IMR-90 (cell line): ENCODE results near the gene SPHK1. TPM values are rescaled to one million over a fixed set of nuclear protein-coding genes. Genes with fewer than 3 reads are reported as not detected.

Experiments
- ATAC-seq: fragments of 200-7000 bp; cut with Tn5 transposase; 2 replicates; pipeline ENCODE4 v1.9.1; 2020; ENCODE audit warnings: low read depth, mild to moderate bottlenecking, moderate library complexity
- BruUV-seq: library from RNA; stranded (reverse); fragments of 400-500 nt; replicated peaks from 2 replicates; lab custom pipeline; 2021; lab: Mats Ljungman, UMichigan
- CTCF ChIA-PET: fragments of 300-600 bp; formaldehyde crosslinking; extraction: SDS; loops from one replicate; lab custom pipeline; 2021; ENCODE audit warnings: antibody characterized with exemption; lab: Yijun Ruan, JAX
- POLR2A ChIA-PET: fragments of 300-600 bp; sonication (Branson Sonifier 250); formaldehyde crosslinking; loops from one replicate; lab custom pipeline; 2022; ENCODE audit warnings: antibody characterized with exemption; ENCODE audit not compliant: unreplicated experiment; lab: Charles Lee
- DNase-seq: peaks from one replicate; pipeline ENCODE4 v3.0.0; 2013
- H2AFZ ChIP-seq: replicated peaks from 2 replicates; pipeline ENCODE3; 2013; ENCODE audit warnings: low read length, mild to moderate bottlenecking; ENCODE audit not compliant: poor library complexity
- H2AK5ac ChIP-seq: 2 replicates; pipeline ENCODE4 v1.6.1; 2013; ENCODE audit warnings: low read depth, low read length, inconsistent platforms
- H2AK9ac ChIP-seq: replicated peaks from 2 replicates; pipeline ENCODE3; 2013; ENCODE audit warnings: mild to moderate bottlenecking, low read depth, low read length, moderate library complexity; ENCODE audit not compliant: poor library complexity
- H2BK120ac ChIP-seq: 2 replicates; pipeline ENCODE4 v1.6.1; 2013; ENCODE audit warnings: low read depth, low read length, inconsistent platforms
- H2BK15ac ChIP-seq: 3 replicates; pipeline ENCODE4 v1.6.1; 2013; ENCODE audit warnings: low read depth, low read length, inconsistent platforms
- H2BK20ac ChIP-seq: 2 replicates; pipeline ENCODE4 v1.6.1; 2013; ENCODE audit warnings: low read depth, mild to moderate bottlenecking, inconsistent platforms, low read length, moderate library complexity
- H2BK5ac ChIP-seq: 2 replicates; pipeline ENCODE4 v1.6.1; 2013; ENCODE audit warnings: mild to moderate bottlenecking, low read depth, low read length, inconsistent platforms; ENCODE audit not compliant: poor library complexity, severe bottlenecking
- H3K14ac ChIP-seq: replicated peaks from 2 replicates; pipeline ENCODE4 v1.6.1; 2013; ENCODE audit warnings: low read depth, low read length, inconsistent platforms
- H3K18ac ChIP-seq: 2 replicates; pipeline ENCODE4 v1.6.1; 2013; ENCODE audit warnings: low read depth, low read length, control low read depth
- H3K23ac ChIP-seq: 2 replicates; pipeline ENCODE4 v1.6.1; 2013; ENCODE audit warnings: low read depth, low read length, inconsistent platforms
- H3K27ac ChIP-seq: 2 replicates; pipeline ENCODE4 v1.5.1; 2013; ENCODE audit warnings: mild to moderate bottlenecking, control low read depth, low read length; ENCODE audit not compliant: insufficient read depth
- H3K27me3 ChIP-seq: 2 replicates; pipeline ENCODE4 v1.6.1; 2013; ENCODE audit warnings: low read length; ENCODE audit not compliant: control insufficient read depth, insufficient read depth
- H3K36me3 ChIP-seq: 2 replicates; pipeline ENCODE4 v1.6.1; 2013; ENCODE audit warnings: low read length, mixed read lengths; ENCODE audit not compliant: control insufficient read depth, insufficient read depth
- H3K4ac ChIP-seq: 2 replicates; pipeline ENCODE4 v1.6.1; 2013; ENCODE audit warnings: low read depth, low read length, inconsistent platforms
- H3K4me1 ChIP-seq: 2 replicates; pipeline ENCODE4 v1.6.1; 2013; ENCODE audit warnings: low read length, mixed read lengths; ENCODE audit not compliant: control insufficient read depth, insufficient read depth
- H3K4me2 ChIP-seq: 2 replicates; pipeline ENCODE4 v1.6.1; 2013; ENCODE audit warnings: low read depth, mild to moderate bottlenecking, control low read depth, low read length, moderate library complexity
- H3K4me3 ChIP-seq: 2 replicates; pipeline ENCODE4 v1.5.1; 2013; ENCODE audit warnings: low read depth, mild to moderate bottlenecking, control low read depth, low read length, moderate library complexity; ENCODE audit not compliant: insufficient read depth
- H3K56ac ChIP-seq: 2 replicates; pipeline ENCODE4 v1.6.1; 2013; ENCODE audit warnings: low read length, inconsistent platforms; ENCODE audit not compliant: insufficient read depth; ENCODE audit errors: extremely low read depth
- H3K79me1 ChIP-seq, 2 experiments: 2 replicates each; pipeline ENCODE4 v1.6.1; 2013; ENCODE audit warnings: low read length in 2 of 2, inconsistent platforms in 1 of 2, low read depth in 1 of 2
- H3K9ac ChIP-seq: 2 replicates; pipeline ENCODE4 v1.6.1; 2013; ENCODE audit warnings: low read depth, low read length, control low read depth
- H3K9me1 ChIP-seq: 2 replicates; pipeline ENCODE4 v1.6.1; 2013; ENCODE audit warnings: low read length, inconsistent platforms; ENCODE audit not compliant: insufficient read depth
- H3K9me3 ChIP-seq: 2 replicates; pipeline ENCODE4 v1.6.1; 2013; ENCODE audit warnings: low read length; ENCODE audit not compliant: control insufficient read depth, insufficient read depth
- H4K20me1 ChIP-seq: 2 replicates; pipeline ENCODE4 v1.6.1; 2013; ENCODE audit warnings: low read length, inconsistent platforms; ENCODE audit not compliant: insufficient read depth
- H4K5ac ChIP-seq: 2 replicates; pipeline ENCODE4 v1.6.1; 2013; ENCODE audit warnings: mild to moderate bottlenecking, low read depth, low read length, control low read depth
- H4K8ac ChIP-seq, 2 experiments: 2 replicates each; pipeline ENCODE4 v1.6.1; 2013; ENCODE audit warnings: low read depth in 2 of 2, low read length in 2 of 2, control low read depth in 1 of 2, inconsistent platforms in 1 of 2
- H4K91ac ChIP-seq: 2 replicates; pipeline ENCODE4 v1.6.1; 2013; ENCODE audit warnings: low read depth, low read length, inconsistent platforms; ENCODE audit not compliant: insufficient read depth
- MAFK ChIP-seq: IDR thresholded peaks from 2 replicates; pipeline ENCODE4 v1.6.1; 2012; ENCODE audit warnings: low read depth, low read length, improper control_type of control experiment
- POLR2A ChIP-seq: IDR thresholded peaks from 2 replicates; pipeline ENCODE4 v1.6.1; 2012; ENCODE audit warnings: mild to moderate bottlenecking, low read depth, low read length
- WGBS, 2 experiments: methylation state at CpG; one replicate each; pipeline versions ENCODE4 v1.1.5 to v1.1.7; 2013; ENCODE audit warnings: missing lambda C conversion rate in 2 of 2; ENCODE audit not compliant: insufficient read length in 1 of 2; ENCODE audit errors: extremely low coverage in 2 of 2; 5-methylcytosine and 5-hydroxymethylcytosine counted together
- dilution Hi-C: fragments of 300-500 bp; cut with HindIII; formaldehyde crosslinking; loops from one replicate; pipeline ENCODE4 v1.14.3; 2018; ENCODE audit warnings: low sequenced_read_pairs; ENCODE audit not compliant: unreplicated experiment
- in situ Hi-C: fragments of 300-500 bp; cut with MboI; formaldehyde crosslinking; loops from 3 replicates; pipeline ENCODE4 v1.14.3; 2019; ENCODE audit warnings: low sequenced_read_pairs, inconsistent platforms, mixed read lengths
- intact Hi-C: fragments of 100-400 bp; cut with micrococcal nuclease; formaldehyde crosslinking; loops from 2 replicates; pipeline ENCODE4 v1.10.0; 2022
- polyA plus RNA-seq, 3 experiments: library from polyadenylated mRNA; depleted of rRNA; stranded (reverse); fragments of >200 nt; gene quantifications; 2 replicates each; pipeline ENCODE4 v1.2.3, GENCODE V29; 2012; ENCODE audit warnings: low replicate concordance in 1 of 3
- total RNA-seq: library from RNA; depleted of rRNA; stranded (reverse); fragments of >200 nt; gene quantifications from 2 replicates; pipeline ENCODE4 v1.2.3, GENCODE V29; 2012
- TF ChIP-seq, protein P1 (sequence below): fragments of 150-350 bp; IDR thresholded peaks from 2 replicates; pipeline ENCODE4 v1.6.1; 2016; ENCODE audit warnings: low read depth, mild to moderate bottlenecking, low read length, moderate library complexity, borderline replicate concordance
- TF ChIP-seq, protein P2 (sequence below): conservative IDR thresholded peaks from 2 replicates; pipeline ENCODE4 v1.5.1; 2012; ENCODE audit warnings: mild to moderate bottlenecking, low read depth, low read length, improper control_type of control experiment

The SPHK1 gene
- total and polyA plus RNA-seq, 2 of the 4 experiments (the other 2 are of a cell fraction): 44.4 to 82.7 TPM

DNA sequence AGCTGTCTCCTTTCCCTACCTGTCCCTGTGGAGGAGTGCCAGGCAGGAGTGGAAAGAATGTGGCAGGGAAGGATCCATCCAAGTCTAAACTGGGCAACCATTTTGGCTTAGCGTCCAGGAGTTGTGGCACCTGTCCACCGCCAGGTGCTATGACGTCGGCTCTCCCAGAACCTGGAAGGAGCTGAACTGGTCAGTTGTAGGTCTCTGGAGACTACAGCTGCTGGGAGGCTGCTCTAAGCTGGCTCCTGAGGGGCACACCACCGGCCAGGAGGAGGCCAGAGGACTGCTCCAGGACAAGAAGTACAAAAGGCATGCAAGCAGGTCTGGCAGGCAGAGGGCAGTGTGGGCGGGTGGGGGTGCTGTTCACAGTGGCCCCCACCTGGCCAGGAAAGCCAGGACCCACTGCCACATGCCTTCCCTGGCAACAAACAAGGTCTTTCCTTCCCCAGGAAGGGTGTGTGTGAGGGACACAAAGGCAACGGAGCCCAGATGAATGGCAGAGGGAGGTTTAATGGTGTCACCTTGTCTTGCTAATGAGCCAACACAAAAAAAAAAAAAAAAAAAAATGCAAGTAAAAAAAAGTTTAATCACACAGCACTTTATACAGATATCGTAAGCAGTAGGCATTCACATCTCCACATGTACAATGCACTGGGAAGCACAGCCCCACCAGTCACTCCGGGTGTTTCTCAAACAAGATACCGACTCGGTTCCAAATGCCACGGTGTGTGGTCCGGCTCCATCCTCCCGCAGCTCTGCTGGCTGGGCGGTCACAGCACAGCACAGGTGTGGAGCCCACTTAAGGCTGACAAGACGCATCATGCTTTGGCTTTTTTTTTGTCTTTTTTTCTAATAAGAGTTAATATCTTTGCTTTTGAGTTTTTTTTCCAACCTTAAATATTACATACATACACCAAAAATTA is 4.8 kb downstream of the SPHK1 start:
- intact Hi-C loops (no loop called here), in situ Hi-C loops (no loop called here)

More for the DNA sequence above, 4.8 kb downstream of the SPHK1 start:
- no peak overlapping the region for H4K91ac ChIP-seq
- H2AK5ac ChIP-seq: no peak overlapping the region
- ChIA-PET POLR2A (no interaction called here), CTCF (no interaction called here)
- H3K4ac ChIP-seq: no peak overlapping the region
- no peak overlapping the region for H3K4me3 ChIP-seq
- no peak for ATAC-seq
- dilution Hi-C loops: no loop called here
- TF ChIP-seq POLR2A (peak; percentile 64), MAFK (no peak)
- TF ChIP-seq, protein P1, sequence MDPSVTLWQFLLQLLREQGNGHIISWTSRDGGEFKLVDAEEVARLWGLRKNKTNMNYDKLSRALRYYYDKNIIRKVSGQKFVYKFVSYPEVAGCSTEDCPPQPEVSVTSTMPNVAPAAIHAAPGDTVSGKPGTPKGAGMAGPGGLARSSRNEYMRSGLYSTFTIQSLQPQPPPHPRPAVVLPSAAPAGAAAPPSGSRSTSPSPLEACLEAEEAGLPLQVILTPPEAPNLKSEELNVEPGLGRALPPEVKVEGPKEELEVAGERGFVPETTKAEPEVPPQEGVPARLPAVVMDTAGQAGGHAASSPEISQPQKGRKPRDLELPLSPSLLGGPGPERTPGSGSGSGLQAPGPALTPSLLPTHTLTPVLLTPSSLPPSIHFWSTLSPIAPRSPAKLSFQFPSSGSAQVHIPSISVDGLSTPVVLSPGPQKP: no peak
- TF ChIP-seq, protein P2, sequence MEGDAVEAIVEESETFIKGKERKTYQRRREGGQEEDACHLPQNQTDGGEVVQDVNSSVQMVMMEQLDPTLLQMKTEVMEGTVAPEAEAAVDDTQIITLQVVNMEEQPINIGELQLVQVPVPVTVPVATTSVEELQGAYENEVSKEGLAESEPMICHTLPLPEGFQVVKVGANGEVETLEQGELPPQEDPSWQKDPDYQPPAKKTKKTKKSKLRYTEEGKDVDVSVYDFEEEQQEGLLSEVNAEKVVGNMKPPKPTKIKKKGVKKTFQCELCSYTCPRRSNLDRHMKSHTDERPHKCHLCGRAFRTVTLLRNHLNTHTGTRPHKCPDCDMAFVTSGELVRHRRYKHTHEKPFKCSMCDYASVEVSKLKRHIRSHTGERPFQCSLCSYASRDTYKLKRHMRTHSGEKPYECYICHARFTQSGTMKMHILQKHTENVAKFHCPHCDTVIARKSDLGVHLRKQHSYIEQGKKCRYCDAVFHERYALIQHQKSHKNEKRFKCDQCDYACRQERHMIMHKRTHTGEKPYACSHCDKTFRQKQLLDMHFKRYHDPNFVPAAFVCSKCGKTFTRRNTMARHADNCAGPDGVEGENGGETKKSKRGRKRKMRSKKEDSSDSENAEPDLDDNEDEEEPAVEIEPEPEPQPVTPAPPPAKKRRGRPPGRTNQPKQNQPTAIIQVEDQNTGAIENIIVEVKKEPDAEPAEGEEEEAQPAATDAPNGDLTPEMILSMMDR: 0 out of 2 replicates have a peak, but pooled peaks have one; percentile 14
- no peak overlapping the region for H2AFZ ChIP-seq
- no peak overlapping the region for H3K14ac ChIP-seq
- H3K18ac ChIP-seq: no peak overlapping the region
- H4K8ac ChIP-seq: no peak overlapping the region
- H3K9me3 ChIP-seq: no peaks in the 10 kb centered on the region
- H4K5ac ChIP-seq: no peak overlapping the region
- no peaks in the 10 kb centered on the region for H3K27me3 ChIP-seq
- peak overlapping the region; percentile 40 for H2AK9ac ChIP-seq
- no peak overlapping the region for H3K23ac ChIP-seq
- BruUV-seq: TSS peak; percentile 54
- no peak overlapping the region for H2BK20ac ChIP-seq
- 85% methylated on average over 11 of the region's 16 CpGs; no CpG with 5 or more reads in 1 of the 2 experiments for WGBS, 2 experiments
- H3K9me1 ChIP-seq: 0 out of 2 replicates have a peak, but pooled peaks cover 4% of the 10 kb centered on the region
- H4K20me1 ChIP-seq: peaks cover 38% of the 10 kb centered on the region
- H3K79me1 ChIP-seq: peaks cover 6 to 42% of the 10 kb centered on the region in 2 experiments; a peak in 3 of 4 replicates
- no peak overlapping the region for H3K9ac ChIP-seq
- no peak overlapping the region for H3K4me2 ChIP-seq
- no peak for DNase-seq
- peaks cover 6% of the 10 kb centered on the region for H3K4me1 ChIP-seq
- H3K56ac ChIP-seq: no peak overlapping the region
- no peak overlapping the region for H2BK5ac ChIP-seq
- no peak overlapping the region for H2BK120ac ChIP-seq
- H3K36me3 ChIP-seq: peaks cover 34% of the 10 kb centered on the region
- H3K27ac ChIP-seq: no peak overlapping the region
- no peak overlapping the region for H2BK15ac ChIP-seq
